Activated CD8-positive, alpha-beta T cell treated with anti-CD3 and anti-CD28 coated beads, Interleukin-2, amount 10 ng/mL, durations not matched to agents 7 days and 5 days (primary cell): ENCODE data around the gene GALNT4. TPM values are rescaled to one million over a fixed set of nuclear protein-coding genes. Genes with fewer than 3 reads are reported as not detected.

ENCODE experiments used
- total RNA-seq, 2 experiments: library from RNA; stranded (reverse); gene quantifications; one replicate each; pipeline ENCODE4 v1.2.3, GENCODE V29; 2021

GALNT4 gene
- total RNA-seq, 2 experiments from 2014 or later, result 15.4 to 16.6 TPM

Other genes starting within 250 kb of the GALNT4 start
- gene DUSP6, start 172.3 kb downstream of the GALNT4 start, total RNA-seq, result 100 to 1,000 TPM; 116 to 119 TPM
- gene POC1B, start 1.3 kb upstream of the GALNT4 start, total RNA-seq, result 10 to 100 TPM; 47.7 to 49.4 TPM
- 10 to 100 TPM; 25.3 to 26.5 TPM for gene ATP2B1, start 184.0 kb upstream of the GALNT4 start, total RNA-seq